Inflammatory macrophage (primary cell): ENCODE measurements around the gene ELN.

Experiments
- DNase-seq, 2 donors: peaks; one replicate each; pipeline ENCODE4 v3.0.0-alpha.2; 2020 to 2022

The ELN gene

DNA sequence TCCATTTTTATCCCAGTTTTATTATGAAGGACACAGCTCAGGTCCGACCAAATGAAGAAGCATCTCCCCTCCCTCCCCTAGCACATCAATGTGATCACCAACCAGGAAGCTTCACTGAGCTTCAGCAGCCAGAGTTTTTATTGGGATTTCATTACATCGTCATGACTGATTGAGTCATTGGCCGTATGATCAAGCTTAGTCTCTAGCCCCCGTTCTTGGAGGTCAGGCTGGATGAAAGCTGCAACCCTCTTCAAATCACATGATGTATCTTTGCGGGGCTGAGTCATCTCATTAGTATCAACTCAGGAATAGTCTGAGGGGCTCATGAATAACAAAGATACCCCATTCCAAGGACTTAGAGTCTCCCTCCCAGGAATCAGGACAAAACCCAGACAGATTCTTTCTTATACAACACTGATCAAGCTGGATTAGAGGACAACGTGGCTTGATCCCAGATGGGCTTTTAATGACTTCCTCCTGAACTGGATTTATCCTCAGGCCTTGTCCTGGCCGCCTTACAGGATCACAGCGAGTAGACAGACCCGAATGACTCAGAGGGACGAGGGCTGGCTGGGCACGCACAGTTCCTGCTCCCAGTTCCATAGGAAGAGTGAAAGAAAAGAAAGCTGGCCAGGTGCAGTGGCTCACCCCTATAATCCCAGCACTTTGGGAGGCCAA, 70.1 kb downstream of the ELN start:
- peak; percentile 88 to 94 for DNase-seq

- no peak for DNase-seq
Observed at GRCh38 chr7:74099031-74099430, 71.1 kb downstream of the ELN start.

- DNase-seq = no peak
Observed at GRCh38 chr7:74101061-74101681, 73.2 kb downstream of the ELN start.

DNA sequence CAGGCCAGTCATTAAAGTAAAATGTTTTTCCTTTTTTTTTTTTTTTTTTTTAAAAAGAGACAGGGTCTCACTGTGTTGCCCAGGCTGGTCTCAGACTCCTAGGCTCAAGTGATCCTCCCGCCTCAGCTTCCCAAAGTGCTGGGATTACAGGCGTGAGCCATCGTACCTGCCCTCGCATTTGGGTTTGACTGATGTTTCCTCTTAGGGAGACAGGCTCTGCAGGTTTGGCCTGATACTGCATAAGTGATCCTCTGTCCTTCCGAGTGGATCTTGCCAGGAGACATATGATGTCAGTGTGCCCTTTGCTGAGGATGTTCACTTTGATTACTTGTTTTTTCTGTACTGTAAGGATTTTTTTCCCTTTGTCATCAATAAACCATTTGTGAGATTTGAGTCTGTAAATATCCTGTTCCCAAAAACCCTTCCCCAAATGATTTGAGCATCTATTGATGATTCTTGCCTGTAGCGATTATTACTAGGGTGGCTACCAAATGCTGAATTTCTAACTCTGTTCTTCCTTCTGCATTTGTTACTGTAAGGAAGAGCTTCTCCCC, 75.3 kb downstream of the ELN start:
- DNase-seq = no peak

GRCh38 chr7:74104702-74105101, 76.7 kb downstream of the ELN start:
- DNase-seq = no peak

- DNase-seq = no peak
Observed at GRCh38 chr7:74105992-74106391, 78.0 kb downstream of the ELN start.

DNA sequence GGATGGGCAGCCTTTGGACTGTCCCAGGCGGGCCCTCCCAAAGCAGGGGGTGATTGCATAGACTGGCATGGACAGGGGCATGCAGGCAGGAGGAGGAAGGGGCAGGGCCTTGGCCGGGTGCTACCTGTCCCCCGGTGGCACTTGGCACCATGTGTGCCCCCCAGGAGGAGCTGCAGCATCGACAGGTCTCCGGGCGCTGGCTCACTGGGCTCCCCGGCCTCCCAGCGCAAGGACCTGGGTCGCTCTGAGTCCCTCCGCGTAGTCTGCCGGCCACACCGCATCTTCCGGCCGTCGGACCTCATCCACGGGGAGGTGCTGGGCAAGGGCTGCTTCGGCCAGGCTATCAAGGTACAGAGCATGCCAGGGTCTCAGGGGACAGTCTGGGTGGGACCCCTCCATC, 78.9 kb downstream of the ELN start:
- DNase-seq = no peak

- DNase-seq = no peak
Observed at GRCh38 chr7:74115326-74115725, 87.4 kb downstream of the ELN start.

- no peak for DNase-seq
Observed at GRCh38 chr7:74116356-74116755, 88.4 kb downstream of the ELN start.
